C4-2B (cell line): ENCODE data around the gene CADM1.
A peak's percentile ranks its signal among the peaks of the same experiment; 100 is the strongest.

Experiments used
- H3K27ac ChIP-seq: fragments of 450-650 bp; 2 replicates; pipeline ENCODE4 v1.5.1; 2017
- CTCF ChIP-seq: fragments of 450-650 bp; conservative IDR thresholded peaks from 2 replicates; pipeline ENCODE4 v1.5.1; 2017; ENCODE audit warnings: mild to moderate bottlenecking
- ZFX ChIP-seq: fragments of 450-650 bp; IDR thresholded peaks from 2 replicates; pipeline ENCODE4 v1.6.1; 2017

CADM1 gene

GRCh38 chr11:115506954-115507675 lies 2.9 kb upstream of the CADM1 start:
- TF ChIP-seq CTCF: no peak
- TF ChIP-seq ZFX: no peak
- no peak overlapping the region for H3K27ac ChIP-seq

DNA sequence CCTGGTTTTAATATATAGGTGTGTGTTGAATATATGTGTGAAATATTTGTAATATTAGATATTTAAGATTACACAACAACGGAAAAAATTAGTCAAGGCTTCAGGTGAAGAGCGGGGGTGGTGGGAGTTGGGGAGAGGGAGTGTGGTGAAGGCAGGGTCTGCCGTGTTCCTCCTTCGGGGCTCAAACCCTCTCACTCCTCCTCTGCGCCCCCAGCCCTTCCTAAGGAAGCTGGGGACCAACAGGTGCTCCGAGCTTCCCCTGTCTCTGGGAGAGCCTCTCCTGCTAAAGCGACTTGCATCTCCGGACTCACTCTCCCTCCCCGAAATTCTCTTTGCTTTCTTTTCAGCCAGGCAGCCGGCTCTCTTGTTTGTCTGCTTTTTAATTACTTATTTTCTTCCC lies 960 bp upstream of the CADM1 start:
- peak overlapping the region; percentile 53; the same call in 1 of the 2 replicates for H3K27ac ChIP-seq
- TF ChIP-seq CTCF (no peak), ZFX (no peak)

DNA sequence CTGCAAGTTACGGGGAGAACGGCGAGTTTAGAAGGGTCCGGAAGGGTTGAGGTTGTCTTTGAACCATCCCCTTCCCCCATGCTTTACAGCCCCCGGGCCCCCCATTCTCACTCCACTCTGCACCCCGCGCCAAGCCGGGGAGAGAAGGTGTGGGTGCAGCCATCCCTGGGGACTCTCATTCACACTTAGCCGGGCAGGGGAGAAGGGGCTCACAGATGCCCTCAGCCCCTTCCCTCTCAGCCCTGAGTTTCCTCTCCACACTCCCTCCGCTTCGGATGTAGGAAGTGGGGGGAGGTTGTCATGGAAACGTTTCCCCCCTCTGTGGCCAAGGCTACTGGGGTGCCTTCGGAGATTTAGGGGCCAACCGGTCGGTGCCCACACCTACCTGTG lies 334 bp downstream of the CADM1 start:
- peak overlapping the region; percentile 53; the same call in 1 of the 2 replicates for H3K27ac ChIP-seq
- TF ChIP-seq ZFX: no peak
- TF ChIP-seq CTCF: no peak

DNA sequence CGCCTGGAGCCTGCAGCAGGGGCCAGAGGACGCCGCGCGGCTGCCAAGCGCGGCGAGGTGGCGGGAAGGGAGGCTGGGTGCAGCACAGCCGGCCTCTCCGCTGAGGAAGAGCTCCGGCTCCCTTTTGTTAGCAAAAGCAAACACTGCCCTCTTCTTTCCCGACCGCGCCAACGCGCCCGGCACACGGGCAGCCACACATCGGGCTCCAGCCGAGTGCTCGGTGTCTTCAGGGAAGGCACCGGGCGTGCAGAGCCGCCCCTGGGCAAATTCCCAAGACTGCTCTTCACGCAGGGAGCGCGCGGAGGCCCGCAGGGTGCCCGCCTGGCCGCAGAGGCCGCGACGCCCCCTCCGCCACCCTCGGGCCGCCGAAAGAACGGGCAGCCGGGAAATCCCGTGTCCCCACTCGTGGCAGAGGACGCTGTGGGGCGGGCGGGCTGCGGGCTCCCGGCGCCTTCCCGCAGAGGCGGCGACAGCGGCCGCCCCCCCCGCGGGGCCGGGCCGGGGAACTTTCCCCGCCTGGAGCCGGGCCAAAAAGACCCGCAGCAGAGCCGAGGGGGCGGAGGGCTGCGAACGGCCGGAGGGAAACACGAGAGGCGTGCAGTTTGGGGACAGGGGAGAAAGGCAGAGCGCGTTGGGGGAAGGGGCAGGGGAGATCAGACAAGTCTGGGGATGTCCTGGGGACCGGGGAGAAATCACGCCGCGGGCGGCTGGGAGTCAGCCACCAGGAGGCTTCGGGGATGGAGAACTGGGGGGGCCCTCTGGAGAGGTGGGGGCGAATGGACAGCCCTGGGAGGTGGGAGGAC lies 931 bp downstream of the CADM1 start:
- peak overlapping the region; percentile 53 for H3K27ac ChIP-seq
- peak; percentile 67 for TF ChIP-seq CTCF
- TF ChIP-seq ZFX: no peak

- no peak for TF ChIP-seq ZFX
- TF ChIP-seq CTCF: no peak
These were observed 1.6 kb downstream of the CADM1 start for GRCh38 chr11:115502636-115503082.

DNA sequence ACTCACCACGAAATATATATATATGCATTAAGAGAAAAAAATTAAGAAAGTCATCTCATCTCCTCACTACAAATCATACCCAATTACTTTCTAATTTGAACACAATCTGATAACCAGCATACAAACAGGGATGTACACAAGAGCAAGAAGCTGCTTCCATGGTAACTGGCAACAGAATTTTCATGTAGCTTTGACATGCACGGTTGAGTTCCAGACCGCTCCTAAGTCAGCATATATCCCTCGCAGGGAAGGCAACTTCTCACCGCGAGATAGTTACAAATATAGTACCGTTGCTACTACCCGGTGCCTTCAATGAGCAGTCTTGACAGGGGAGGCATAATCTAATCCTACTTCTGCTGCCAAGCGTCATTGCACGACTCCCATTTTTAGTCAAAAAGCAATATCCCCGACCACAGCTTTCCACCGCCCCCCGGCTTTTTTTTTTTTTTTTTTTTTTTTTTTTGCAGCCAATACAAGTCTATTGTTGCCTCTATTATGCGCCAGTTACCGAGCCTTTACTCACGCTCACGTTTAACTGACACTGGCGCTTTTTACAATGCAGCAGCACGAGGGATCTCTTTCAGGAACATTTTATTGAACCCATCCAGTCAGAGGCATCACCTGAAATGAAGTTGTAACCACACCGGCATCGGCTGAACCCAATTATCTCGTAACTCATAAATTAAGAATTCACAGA lies 2.2 kb downstream of the CADM1 start:
- TF ChIP-seq ZFX (no peak), CTCF (no peak)
- H3K27ac ChIP-seq: no peak overlapping the region; the same call in 1 of the 2 replicates

More at GRCh38 chr11:115502636-115503082, 1.6 kb downstream of the CADM1 start:
- peak overlapping the region; percentile 53 for H3K27ac ChIP-seq
